Measurements from ENCODE around the gene GALM.

GRCh38 chr2:38622210-38622609, 43.7 kb upstream of the GALM start:
- TF ChIP-seq EZH2phosphoT487 (IDR thresholded peaks at IDR 0.05; ENCODE audit: low read depth) (no peak), CTCF (IDR thresholded peaks at IDR 0.05; ENCODE audit: low read depth, low read length) (no peak)

Measured in OCI-LY3 (cell line).